IPS-18c (cell line): ENCODE data around the gene ZNF670.
A peak's percentile ranks its signal among the peaks of the same experiment; 100 is the strongest.

Source experiments
- H3K4me3 ChIP-seq: 2 replicates; pipeline ENCODE4 v1.7.0; 2013; ENCODE audit warnings: low read depth, mild to moderate bottlenecking, low read length, moderate library complexity; ENCODE audit not compliant: insufficient read depth
- H3K9me3 ChIP-seq: one replicate; pipeline ENCODE4 v1.6.1; 2013; ENCODE audit warnings: mild to moderate bottlenecking, low read length, moderate library complexity; ENCODE audit not compliant: control insufficient read depth, insufficient read depth

ZNF670 gene

DNA sequence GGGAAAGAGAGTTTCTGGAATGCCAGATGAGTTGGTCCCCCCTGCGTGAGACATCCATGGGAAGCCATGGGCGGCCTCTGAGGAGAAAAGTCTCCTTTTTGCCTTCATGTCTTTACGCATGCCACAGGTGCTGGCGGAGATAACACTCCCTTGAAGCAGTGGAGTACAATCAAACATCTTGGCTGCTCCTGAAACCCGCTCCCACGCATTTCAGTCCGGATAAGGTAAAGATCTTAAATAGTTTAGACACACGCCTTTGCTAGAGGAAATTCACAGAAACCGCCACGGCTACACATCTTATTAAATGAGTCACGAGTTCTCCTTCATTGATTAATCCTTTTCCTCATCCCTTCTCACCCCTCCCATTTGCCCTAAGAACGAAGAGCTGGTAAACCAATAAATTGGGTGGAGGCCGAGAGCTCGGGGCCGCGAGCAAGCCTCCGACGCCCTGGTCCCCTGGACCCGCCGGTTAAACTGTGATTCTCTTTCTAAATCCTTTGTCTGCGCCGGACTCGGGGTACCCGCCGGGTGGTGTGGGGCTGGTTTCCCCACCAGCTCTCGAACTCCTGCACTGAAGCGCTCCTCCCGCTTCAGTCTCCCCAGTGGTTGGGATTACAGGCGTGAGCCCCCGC is 32.1 kb upstream of the ZNF670 start:
- Histone ChIP-seq H3K9me3 (peaks cover 2% of the 10 kb centered on the region), H3K4me3 (peak overlapping the region; percentile 77)

- Histone ChIP-seq H3K9me3 (peaks cover 6% of the 10 kb centered on the region), H3K4me3 (no peak overlapping the region)
These were observed 29.1 kb upstream of the ZNF670 start for GRCh38 chr1:247107694-247108093.

DNA sequence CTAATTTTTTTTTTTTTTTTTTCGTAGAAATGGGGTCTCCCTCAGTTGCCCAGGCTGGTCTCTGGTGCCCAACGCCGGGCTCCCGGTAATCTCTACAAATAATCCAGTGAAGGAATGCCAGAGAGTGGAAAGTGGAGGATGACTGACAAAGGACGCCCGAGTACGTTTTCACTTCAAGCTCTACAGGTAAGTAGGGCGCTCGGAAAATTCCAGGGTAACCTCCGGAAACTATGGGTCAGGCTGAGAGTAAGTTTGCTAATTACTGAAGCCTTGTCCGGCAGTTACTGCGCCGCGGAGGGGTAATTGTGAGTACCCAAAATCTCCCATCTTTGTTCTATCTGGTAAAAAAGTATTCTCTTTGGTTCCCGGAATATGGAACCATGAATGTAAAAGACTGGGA is 27.4 kb upstream of the ZNF670 start:
- peaks cover 6% of the 10 kb centered on the region for H3K9me3 ChIP-seq
- no peak overlapping the region; the same call in 1 of the 2 replicates for H3K4me3 ChIP-seq

GRCh38 chr1:247104965-247105364 is 26.4 kb upstream of the ZNF670 start:
- Histone ChIP-seq H3K4me3 (peak overlapping the region; percentile 34; the same call in 1 of the 2 replicates), H3K9me3 (peaks cover 7% of the 10 kb centered on the region)

DNA sequence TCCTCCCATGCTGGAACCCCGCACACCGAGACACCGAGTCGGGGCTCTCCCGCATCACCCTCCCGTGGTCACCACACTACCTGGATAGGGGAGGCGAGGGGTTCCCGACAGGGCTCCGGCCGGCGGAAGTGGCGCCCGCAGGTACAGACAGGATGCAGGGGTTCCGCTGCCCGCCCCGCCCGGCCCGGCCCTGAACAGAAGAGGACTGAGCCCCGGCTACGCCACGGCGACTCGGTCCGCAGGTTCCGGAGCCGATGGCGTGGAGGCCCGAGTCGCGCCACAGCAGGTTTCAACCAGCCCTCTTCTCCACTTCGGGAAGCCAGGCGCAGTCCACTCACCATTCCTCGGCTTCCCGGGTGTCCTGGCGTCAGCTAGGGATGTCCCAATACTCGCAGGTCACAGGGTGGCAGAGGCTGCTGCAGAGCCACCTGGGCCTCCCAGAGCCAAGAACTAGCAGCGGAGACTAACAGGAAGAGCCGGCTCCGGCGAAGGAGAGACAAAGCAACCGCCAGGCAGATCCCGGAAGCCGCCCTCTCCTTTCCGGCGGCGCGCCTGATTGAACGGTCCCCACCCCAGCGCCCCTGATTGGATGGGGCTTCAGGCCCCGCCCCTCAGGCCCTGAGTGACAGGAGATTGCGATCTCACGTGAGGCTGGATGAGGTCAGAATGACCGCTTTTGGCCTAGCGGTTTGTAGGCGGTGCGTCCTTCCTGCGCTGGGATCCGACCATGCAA is 25.4 kb upstream of the ZNF670 start, which contains the start of gene ZNF669:
Gene ZNF669 (minus strand): TSS at position 498 of the 733 bp plus-strand sequence. CDS start 157 bp downstream, at position 341.
- H3K9me3 ChIP-seq, result peaks cover 7% of the 10 kb centered on the region
- peak within 1 kb of the TSS; percentile 99 for H3K4me3 ChIP-seq

DNA sequence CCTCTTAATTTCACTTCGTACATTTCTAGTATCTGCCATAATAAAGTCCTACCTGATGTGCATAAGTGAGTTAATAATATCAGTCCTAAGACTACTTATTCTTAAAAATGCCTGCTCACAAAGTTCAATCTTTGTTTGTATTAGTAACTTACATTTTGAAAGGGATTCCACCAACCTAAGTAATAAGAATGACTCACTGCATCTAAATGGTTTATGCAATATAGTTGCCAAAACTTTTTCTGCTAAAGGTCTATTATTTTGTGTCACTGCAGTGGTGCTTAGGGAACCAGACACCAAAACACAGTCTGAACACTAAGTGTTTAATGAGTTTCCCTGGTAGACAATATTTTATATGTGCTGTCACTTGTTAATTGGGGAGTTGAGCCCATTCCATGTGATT is 23.8 kb upstream of the ZNF670 start:
- H3K4me3 ChIP-seq, result no peak overlapping the region
- peaks cover 7% of the 10 kb centered on the region for H3K9me3 ChIP-seq

- Histone ChIP-seq H3K4me3 (no peak overlapping the region), H3K9me3 (peaks cover 7% of the 10 kb centered on the region)
These were observed 22.2 kb upstream of the ZNF670 start for GRCh38 chr1:247100676-247101279.

DNA sequence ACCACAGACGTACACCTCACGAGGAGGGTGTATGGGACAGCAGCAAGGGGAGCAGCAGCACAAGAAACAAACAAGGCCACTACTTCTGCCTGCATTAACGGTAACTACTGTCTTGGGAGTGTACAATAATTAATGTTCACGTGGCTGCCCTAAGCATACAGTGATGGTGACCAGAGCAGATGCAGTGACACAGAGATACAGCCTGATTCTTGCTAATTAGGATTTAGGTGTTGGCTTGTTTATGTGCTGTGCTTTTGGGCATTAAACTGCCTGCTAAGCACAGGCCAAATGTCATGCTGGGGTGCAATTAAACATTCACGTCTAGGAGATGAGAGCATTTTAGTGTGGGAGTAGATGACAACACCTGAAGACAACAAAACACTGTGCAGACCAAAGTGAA is 18.3 kb upstream of the ZNF670 start:
- peaks cover 3% of the 10 kb centered on the region for H3K9me3 ChIP-seq
- no peak overlapping the region for H3K4me3 ChIP-seq

DNA sequence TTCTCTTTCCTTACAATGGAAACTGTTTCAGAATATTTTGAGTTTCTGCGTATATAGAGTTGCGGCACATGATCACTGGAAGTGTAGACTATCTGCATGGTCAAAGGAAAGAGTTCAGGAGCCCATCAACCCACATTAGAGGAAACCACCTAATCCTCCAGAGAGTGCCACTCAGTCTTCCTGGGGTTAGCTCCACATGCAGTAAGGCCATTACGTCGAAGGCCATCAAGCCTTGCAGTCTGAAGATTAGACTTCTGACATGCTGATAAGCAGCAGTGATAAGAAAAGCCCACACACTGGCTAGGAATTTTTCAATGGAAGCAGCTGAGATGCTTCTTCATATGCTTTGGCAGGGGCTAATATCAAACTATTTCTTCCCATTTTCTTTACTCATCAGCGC is 17.9 kb upstream of the ZNF670 start:
- H3K4me3 ChIP-seq, result no peak overlapping the region
- peaks cover 3% of the 10 kb centered on the region for H3K9me3 ChIP-seq

DNA sequence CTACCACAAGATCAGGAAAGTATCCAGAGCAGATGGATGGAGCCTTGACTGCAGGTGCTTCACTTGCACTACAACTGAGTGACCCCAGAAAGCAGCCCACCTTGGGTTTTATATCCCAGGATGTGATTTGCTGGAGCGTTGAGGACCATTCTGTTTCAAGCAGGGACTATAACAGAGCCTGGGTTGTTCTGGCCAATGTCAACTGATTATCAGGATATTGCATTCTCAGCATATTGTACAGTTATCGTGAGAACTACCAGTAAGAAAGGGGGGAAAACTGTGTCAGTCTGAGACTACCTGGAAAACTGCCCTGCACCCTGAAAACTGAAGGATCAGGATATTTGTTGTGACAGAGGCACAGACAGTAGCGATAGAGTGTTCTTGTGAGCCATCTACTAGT is 17.5 kb upstream of the ZNF670 start:
- H3K9me3 ChIP-seq, result peaks cover 3% of the 10 kb centered on the region

GRCh38 chr1:247090455-247090854 is 11.8 kb upstream of the ZNF670 start:
- Histone ChIP-seq H3K9me3 (peaks cover 2% of the 10 kb centered on the region), H3K4me3 (no peak overlapping the region)

More for the DNA sequence above, 17.5 kb upstream of the ZNF670 start:
- H3K4me3 ChIP-seq, result no peak overlapping the region

GRCh38 chr1:247089616-247090375 is 11.2 kb upstream of the ZNF670 start:
- no peak overlapping the region for H3K4me3 ChIP-seq

DNA sequence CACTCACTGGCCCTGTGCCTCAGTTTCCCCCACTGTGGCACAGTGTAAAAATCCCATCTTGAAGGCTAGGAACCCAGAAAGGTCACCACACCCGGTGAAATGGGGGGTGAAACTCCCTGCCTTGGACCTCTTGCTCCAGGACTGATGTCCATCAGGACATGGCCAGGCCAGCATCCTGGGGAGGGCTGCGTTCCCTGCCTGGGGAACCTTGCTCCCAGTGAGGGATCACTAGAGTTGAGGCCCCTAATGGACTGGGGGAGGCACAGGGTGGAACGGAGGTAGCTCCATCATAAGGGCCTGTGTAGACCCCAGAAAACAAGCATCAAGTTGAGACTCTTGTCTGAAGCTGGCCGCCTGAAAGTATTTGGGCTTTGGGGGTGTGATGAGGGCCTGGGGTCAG is 10.4 kb upstream of the ZNF670 start:
- peaks cover 4% of the 10 kb centered on the region for H3K9me3 ChIP-seq
- no peak overlapping the region for H3K4me3 ChIP-seq

More at GRCh38 chr1:247089616-247090375, 11.2 kb upstream of the ZNF670 start:
- peaks cover 2% of the 10 kb centered on the region for H3K9me3 ChIP-seq

DNA sequence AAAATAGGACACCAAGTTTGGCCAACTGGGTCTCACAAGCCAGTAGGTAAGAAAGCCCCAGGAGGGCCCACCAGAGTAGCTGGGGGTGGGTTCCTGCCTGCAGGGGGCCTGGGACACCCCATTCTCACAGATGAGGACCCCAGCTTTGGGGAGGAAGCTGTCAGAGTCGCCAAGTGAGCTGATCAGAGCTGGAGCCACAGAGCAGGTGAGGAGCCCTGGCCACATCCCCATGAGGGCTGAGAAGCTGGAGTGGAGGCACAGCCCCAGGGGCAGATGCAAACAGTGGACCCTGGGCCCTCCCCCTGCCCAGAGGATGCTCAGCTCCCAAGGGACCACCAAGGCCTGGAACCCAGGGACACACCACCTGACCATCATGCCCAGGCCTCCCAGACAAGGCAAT is 8.6 kb upstream of the ZNF670 start:
- Histone ChIP-seq H3K4me3 (no peak overlapping the region), H3K9me3 (peaks cover 4% of the 10 kb centered on the region)

- no peak overlapping the region for H3K4me3 ChIP-seq
These were observed 6.7 kb upstream of the ZNF670 start for GRCh38 chr1:247085310-247085709.

GRCh38 chr1:247084771-247085170 is 6.2 kb upstream of the ZNF670 start:
- H3K9me3 ChIP-seq, result peaks cover 4% of the 10 kb centered on the region
- no peak overlapping the region for H3K4me3 ChIP-seq

More at GRCh38 chr1:247085310-247085709, 6.7 kb upstream of the ZNF670 start:
- H3K9me3 ChIP-seq, result peaks cover 4% of the 10 kb centered on the region

GRCh38 chr1:247079141-247079874 is 697 bp upstream of the ZNF670 start:
- Histone ChIP-seq H3K9me3 (no peaks in the 10 kb centered on the region), H3K4me3 (peak overlapping the region; percentile 99; the same call in 1 of the 2 replicates)
